ENCODE measurements around the gene FAF2. TPM values are rescaled to one million over a fixed set of nuclear protein-coding genes. Genes with fewer than 3 reads are reported as not detected.

FAF2 gene
- total RNA-seq, 1 donor from 2014 or later = 35.6 TPM

DNA sequence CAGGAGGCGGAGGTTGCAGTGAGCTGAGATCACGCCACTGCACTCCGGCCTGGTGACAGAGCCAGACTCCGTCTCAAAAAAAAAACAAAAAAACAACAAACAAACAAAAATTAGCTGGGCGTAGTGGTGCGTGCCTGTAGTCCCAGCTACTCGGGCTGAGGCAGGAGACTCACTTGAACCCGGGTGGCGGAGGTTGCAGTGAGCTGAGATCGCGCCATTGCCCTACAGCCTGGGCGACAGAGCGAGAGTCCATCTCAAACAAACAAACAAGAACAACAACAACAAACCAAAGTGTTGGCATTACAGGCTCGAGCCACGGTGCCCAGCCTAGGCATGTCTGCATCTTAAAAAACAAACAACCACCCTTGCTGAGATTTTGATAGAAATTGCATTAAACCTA, 76.8 kb downstream of the FAF2 start:
- intact Hi-C loops (cut with DNase I) = no loop called here
- no peak for ATAC-seq
- no peak for DNase-seq (ENCODE audit: low spot score)

- intact Hi-C loops (cut with DNase I) = no loop called here
- ATAC-seq = no peak
- no peak for DNase-seq (ENCODE audit: low spot score)
Measured at GRCh38 chr5:176525677-176526076, 77.5 kb downstream of the FAF2 start.

- intact Hi-C loops (cut with DNase I) = no loop called here
- DNase-seq (ENCODE audit: low spot score) (no peak), ATAC-seq (no peak)
Measured at GRCh38 chr5:176526462-176526861, 78.3 kb downstream of the FAF2 start.

DNA sequence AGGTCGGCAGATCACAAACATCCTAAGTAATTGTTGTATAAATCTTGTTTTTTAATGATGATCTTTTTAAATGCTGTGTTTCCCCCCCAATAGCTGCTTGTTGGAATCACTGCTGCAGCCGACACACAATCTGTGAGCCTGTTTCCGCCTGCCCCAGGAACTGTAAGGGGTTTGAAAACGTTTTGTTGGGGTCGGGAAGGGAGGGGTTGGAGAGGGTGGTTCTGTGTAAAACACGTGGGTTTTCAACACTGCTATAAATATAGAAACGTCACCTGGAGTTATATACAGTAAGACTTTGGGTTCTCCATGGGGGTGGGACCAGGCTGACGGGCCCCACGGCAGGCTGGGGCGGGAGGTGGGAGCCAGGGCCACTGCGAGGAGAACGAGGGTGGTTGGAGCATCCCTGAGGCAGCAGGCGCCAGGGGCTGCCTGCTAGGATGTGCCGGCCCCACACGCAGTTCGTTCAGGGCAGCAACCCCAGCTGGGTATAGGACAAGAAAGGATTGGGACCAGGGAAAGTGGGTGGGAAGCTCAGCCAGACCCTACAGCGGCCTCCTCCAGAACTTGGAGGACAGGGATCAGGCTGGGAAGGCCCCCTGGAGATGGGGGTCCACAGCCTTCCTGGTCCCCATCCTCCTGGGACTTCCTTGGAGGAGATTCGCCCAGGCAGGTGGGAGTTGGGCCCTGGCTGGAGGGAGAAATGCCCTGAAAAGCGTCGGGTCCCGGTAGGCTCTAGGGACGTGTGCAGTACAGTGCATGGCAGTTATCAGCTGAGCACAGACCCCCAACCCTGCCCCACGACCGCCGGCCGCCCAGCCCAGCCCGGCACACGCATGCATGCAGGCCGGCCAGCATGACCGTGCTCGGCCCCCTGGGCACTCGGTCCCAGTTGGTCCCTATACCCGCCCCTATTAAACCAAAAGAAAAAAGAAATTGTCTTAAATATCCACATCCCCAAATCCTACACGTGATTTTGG, 79.3 kb downstream of the FAF2 start:
- no peak for DNase-seq (ENCODE audit: low spot score)
- intact Hi-C loops (cut with DNase I) = no loop called here
- peak; percentile 2 for ATAC-seq

GRCh38 chr5:176528301-176528700, 80.1 kb downstream of the FAF2 start:
- ATAC-seq = peak; percentile 77
- intact Hi-C loops (cut with DNase I) = no loop called here

GRCh38 chr5:176528761-176529115, 80.6 kb downstream of the FAF2 start:
- ATAC-seq = peak; percentile 58
- no peak for DNase-seq (ENCODE audit: low spot score)
- intact Hi-C loops (cut with DNase I) = no loop called here

More at GRCh38 chr5:176528301-176528700, 80.1 kb downstream of the FAF2 start:
- no peak for DNase-seq (ENCODE audit: low spot score)

GRCh38 chr5:176529116-176529740, 81.0 kb downstream of the FAF2 start:
- intact Hi-C loops (cut with DNase I) = no loop called here
- ATAC-seq (no peak), DNase-seq (ENCODE audit: low spot score) (peak; percentile 58)

- ATAC-seq (no peak), DNase-seq (ENCODE audit: low spot score) (no peak)
- intact Hi-C loops (cut with DNase I) = no loop called here
Measured at GRCh38 chr5:176529741-176530141, 81.6 kb downstream of the FAF2 start.

GRCh38 chr5:176530393-176530982, 82.3 kb downstream of the FAF2 start:
- intact Hi-C loops (cut with DNase I) = no loop called here
- DNase-seq (ENCODE audit: low spot score) (peak; percentile 57), ATAC-seq (no peak)

- ATAC-seq (peak; percentile 58), DNase-seq (ENCODE audit: low spot score) (peak; percentile 65)
- intact Hi-C loops (cut with DNase I) = no loop called here
Measured at GRCh38 chr5:176530983-176531901, 83.1 kb downstream of the FAF2 start.

- ATAC-seq = no peak
- intact Hi-C loops (cut with DNase I) = no loop called here
- peak; percentile 55 for DNase-seq (ENCODE audit: low spot score)
Measured at GRCh38 chr5:176531902-176532493, 83.8 kb downstream of the FAF2 start.

GRCh38 chr5:176532795-176533194, 84.6 kb downstream of the FAF2 start:
- ATAC-seq (no peak), DNase-seq (ENCODE audit: low spot score) (peak; percentile 55)
- intact Hi-C loops (cut with DNase I) = no loop called here

DNA sequence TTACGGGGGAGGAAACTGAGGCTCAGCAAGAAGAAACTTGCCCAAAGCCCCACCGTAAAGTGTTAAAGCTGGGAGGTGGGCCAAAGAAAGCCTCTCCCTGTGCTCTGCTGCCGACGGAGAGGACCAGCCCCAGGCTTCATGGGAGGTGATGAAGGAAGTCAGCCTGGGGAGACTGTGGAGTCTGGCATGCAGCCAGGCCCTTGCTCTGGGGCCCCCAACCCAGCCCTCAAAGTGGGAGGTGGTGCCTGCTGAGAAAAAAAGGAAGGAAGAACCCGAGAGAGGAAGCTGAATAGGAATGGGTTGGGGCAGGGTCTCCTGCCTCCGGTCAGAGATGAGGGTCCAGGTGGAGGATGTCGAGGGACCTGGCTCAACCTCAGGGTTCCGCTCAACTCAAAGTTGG, 85.2 kb downstream of the FAF2 start:
- no peak for ATAC-seq
- intact Hi-C loops (cut with DNase I) = no loop called here
- DNase-seq (ENCODE audit: low spot score) = peak; percentile 75

- intact Hi-C loops (cut with DNase I) = no loop called here
- ATAC-seq (no peak), DNase-seq (ENCODE audit: low spot score) (peak; percentile 62)
Measured at GRCh38 chr5:176533894-176534611, 85.9 kb downstream of the FAF2 start.

DNA sequence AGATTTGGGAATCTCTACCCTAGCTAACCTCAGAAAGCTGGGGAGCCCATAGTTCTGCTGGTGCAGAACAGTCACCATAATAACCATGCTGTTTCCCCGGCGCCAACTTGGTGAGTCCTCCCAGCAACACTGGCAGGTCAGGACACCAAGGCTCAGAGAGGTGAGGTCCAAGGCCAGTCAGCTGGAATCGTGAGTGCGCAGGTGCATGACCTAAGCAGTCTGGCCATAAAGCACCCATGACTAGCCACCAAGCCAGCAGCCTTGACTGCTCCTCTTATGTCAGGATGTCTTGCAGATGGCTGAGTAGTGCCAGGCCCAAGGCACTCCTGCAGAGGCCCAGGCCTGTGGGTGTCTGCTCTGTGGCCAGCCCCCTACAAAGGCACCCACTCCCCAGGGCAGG, 86.5 kb downstream of the FAF2 start:
- DNase-seq (ENCODE audit: low spot score) (no peak), ATAC-seq (no peak)
- intact Hi-C loops (cut with DNase I) = no loop called here

GRCh38 chr5:176535101-176535663, 87.0 kb downstream of the FAF2 start:
- ATAC-seq = no peak
- DNase-seq (ENCODE audit: low spot score) = no peak
- intact Hi-C loops (cut with DNase I) = no loop called here

GRCh38 chr5:176535664-176536131, 87.5 kb downstream of the FAF2 start:
- DNase-seq (ENCODE audit: low spot score) (no peak), ATAC-seq (no peak)
- intact Hi-C loops (cut with DNase I) = no loop called here
